ENCODE measurements around the gene ELOVL6. TPM values are rescaled to one million over a fixed set of nuclear protein-coding genes. Genes with fewer than 3 reads are reported as not detected.

The ELOVL6 gene
- total RNA-seq, 5 donors from 2014 or later (not counting 1 experiment from before 2014, with no cell fraction given) = 1.1 to 2.9 (median 2.0) TPM

- Histone ChIP-seq H3K36me3 (ENCODE audit: control insufficient read depth in 2 of 2, extremely low read depth in 1 of 2, insufficient read depth in 1 of 2, low read length in 1 of 2) (no peaks in the 10 kb centered on the region), H3K4me3 (ENCODE audit: control insufficient read depth in 1 of 2, extremely low read depth in 1 of 2, low read length in 1 of 2) (no peak overlapping the region), H3K9me3 (no peaks in the 10 kb centered on the region), H3K4me1 (ENCODE audit: control insufficient read depth in 1 of 2, extremely low read depth in 1 of 2, insufficient read depth in 2 of 2, low read length in 2 of 2) (peaks cover 0 to 19% of the 10 kb centered on the region in 2 experiments), H3K27ac (ENCODE audit: low read length) (no peak overlapping the region), H3K27me3 (replicated peaks in 1 of 2; ENCODE audit: control insufficient read depth in 2 of 2, extremely low read depth in 1 of 2, insufficient read depth in 2 of 2, low read length in 1 of 2) (peaks cover 0 to 5% of the 10 kb centered on the region in 2 experiments)
- ATAC-seq (replicated peaks in 1 of 4) (no peak), DNase-seq (no peak)
- Mint-ChIP-seq H3K4me1 (peaks cover 5 to 23% (median 11%) of the 10 kb centered on the region in 3 donors), H3K27me3 (no peaks in the 10 kb centered on the region), H3K27ac (no peak overlapping the region), H3K4me3 (no peak overlapping the region), H3K9me3 (no peaks in the 10 kb centered on the region), H3K36me3 (no peaks in the 10 kb centered on the region)
- ChIA-PET POLR2A (no interaction called here), CTCF (no interaction called here)
- no CpG with 5 or more reads among the region's 2 CpGs for WGBS (ENCODE audit: insufficient coverage)
Measured at GRCh38 chr4:110200689-110201088, 2.3 kb upstream of the ELOVL6 start.

DNA sequence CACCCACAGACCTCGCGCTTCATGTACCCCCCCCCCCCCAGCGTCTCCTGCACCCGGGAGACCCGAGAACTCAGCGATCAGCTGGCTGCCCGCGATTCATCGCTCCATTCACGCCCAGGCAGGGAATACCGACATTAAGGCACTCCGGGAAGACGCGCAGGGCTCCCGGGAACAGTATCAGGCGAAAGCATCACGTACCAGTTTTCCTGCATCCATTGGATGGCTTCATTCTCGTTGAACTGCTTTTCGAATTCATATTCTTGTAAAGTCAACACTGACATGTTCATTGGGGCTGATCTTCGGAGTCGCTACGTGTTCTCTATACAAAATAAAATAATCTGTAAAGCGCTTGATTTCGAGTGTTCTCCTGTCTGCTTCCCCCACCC is 373 bp downstream of the ELOVL6 start:
- H3K9me3 ChIP-seq = no peaks in the 10 kb centered on the region
- H3K27me3 ChIP-seq (replicated peaks in 1 of 2; ENCODE audit: control insufficient read depth in 2 of 2, extremely low read depth in 1 of 2, insufficient read depth in 2 of 2, low read length in 1 of 2) = peaks cover 0 to 5% of the 10 kb centered on the region in 2 experiments
- H3K27ac Mint-ChIP-seq = peak overlapping the region; percentile 86 to 90
- CTCF ChIA-PET = interaction anchor here in 1 of 2 donors (0.6 to 1.4 kb wide), 4 partner anchors 10 to 319 kb away, joined by 3 to 6 read pairs (median 4); no protein-coding TSS in a partner anchor
- no peak overlapping the region for H3K27ac ChIP-seq (ENCODE audit: low read length)
- POLR2A ChIA-PET = no interaction called here
- H3K4me3 ChIP-seq (ENCODE audit: control insufficient read depth in 1 of 2, extremely low read depth in 1 of 2, low read length in 1 of 2) = peak overlapping the region; percentile 87 to 91
- H3K36me3 Mint-ChIP-seq = no peaks in the 10 kb centered on the region
- no peaks in the 10 kb centered on the region for H3K9me3 Mint-ChIP-seq
- H3K4me3 Mint-ChIP-seq = peak overlapping the region; percentile 91 to 99 (median 99)
- H3K4me1 ChIP-seq (ENCODE audit: control insufficient read depth in 1 of 2, extremely low read depth in 1 of 2, insufficient read depth in 2 of 2, low read length in 2 of 2) = peaks cover 9 to 31% of the 10 kb centered on the region in 2 experiments
- H3K36me3 ChIP-seq (ENCODE audit: control insufficient read depth in 2 of 2, extremely low read depth in 1 of 2, insufficient read depth in 1 of 2, low read length in 1 of 2) = no peaks in the 10 kb centered on the region
- peaks cover 25 to 28% (median 27%) of the 10 kb centered on the region in 3 donors for H3K4me1 Mint-ChIP-seq
- under 1% methylated on average over 22 of the region's 24 CpGs for WGBS (ENCODE audit: insufficient coverage)
- ATAC-seq (replicated peaks in 1 of 4) (no peak), DNase-seq (peak in 2 of 35 experiments; percentile 6 to 14)
- H3K27me3 Mint-ChIP-seq = no peaks in the 10 kb centered on the region

- ChIA-PET CTCF (interaction anchor here in 1 of 2 donors (1.1 to 1.4 kb wide), 3 partner anchors 10 to 320 kb away, joined by 3 to 6 read pairs (median 4); no protein-coding TSS in a partner anchor), POLR2A (no interaction called here)
- H3K27me3 ChIP-seq (replicated peaks in 1 of 2; ENCODE audit: control insufficient read depth in 2 of 2, extremely low read depth in 1 of 2, insufficient read depth in 2 of 2, low read length in 1 of 2) = peaks cover 0 to 5% of the 10 kb centered on the region in 2 experiments
- peak; percentile 10 to 21 (median 17) for ATAC-seq (replicated peaks in 1 of 4)
- H3K9me3 ChIP-seq = no peaks in the 10 kb centered on the region
- Mint-ChIP-seq H3K27me3 (no peaks in the 10 kb centered on the region), H3K27ac (peak overlapping the region; percentile 86 to 90), H3K9me3 (no peaks in the 10 kb centered on the region), H3K4me3 (peak overlapping the region; percentile 91 to 99 (median 99)), H3K36me3 (no peaks in the 10 kb centered on the region), H3K4me1 (peaks cover 27 to 28% (median 28%) of the 10 kb centered on the region in 3 donors)
- WGBS (ENCODE audit: insufficient coverage) = 0% methylated on average over 6 of the region's 26 CpGs
- H3K4me3 ChIP-seq (ENCODE audit: control insufficient read depth in 1 of 2, extremely low read depth in 1 of 2, low read length in 1 of 2) = peak overlapping the region; percentile 87 to 91
- peak overlapping the region; percentile 80 for H3K27ac ChIP-seq (ENCODE audit: low read length)
- no peaks in the 10 kb centered on the region for H3K36me3 ChIP-seq (ENCODE audit: control insufficient read depth in 2 of 2, extremely low read depth in 1 of 2, insufficient read depth in 1 of 2, low read length in 1 of 2)
- peak in 24 of 35 experiments; percentile 5 to 54 (median 17) for DNase-seq
- peaks cover 9 to 31% of the 10 kb centered on the region in 2 experiments for H3K4me1 ChIP-seq (ENCODE audit: control insufficient read depth in 1 of 2, extremely low read depth in 1 of 2, insufficient read depth in 2 of 2, low read length in 2 of 2)
Measured at GRCh38 chr4:110197529-110198042, 829 bp downstream of the ELOVL6 start.

GRCh38 chr4:110196871-110197528 is 1.4 kb downstream of the ELOVL6 start:
- ChIA-PET POLR2A (interaction anchor here in 1 of 2 donors (0.5 to 0.7 kb wide), 2 partner anchors 32 to 447 kb away, joined by 3 read pairs; no protein-coding TSS in a partner anchor), CTCF (interaction anchor here in 1 of 2 donors (0.7 to 1.4 kb wide), 2 partner anchors 15 to 32 kb away, joined by 3 read pairs; no protein-coding TSS in a partner anchor)
- no peaks in the 10 kb centered on the region for H3K9me3 Mint-ChIP-seq
- DNase-seq = peak; percentile 20 to 68 (median 49)
- H3K4me3 ChIP-seq (ENCODE audit: control insufficient read depth in 1 of 2, extremely low read depth in 1 of 2, low read length in 1 of 2) = peak overlapping the region; percentile 87 to 91
- H3K4me1 ChIP-seq (ENCODE audit: control insufficient read depth in 1 of 2, extremely low read depth in 1 of 2, insufficient read depth in 2 of 2, low read length in 2 of 2) = peaks cover 9 to 31% of the 10 kb centered on the region in 2 experiments
- peaks cover 27 to 31% (median 28%) of the 10 kb centered on the region in 3 donors for H3K4me1 Mint-ChIP-seq
- H3K36me3 Mint-ChIP-seq = no peaks in the 10 kb centered on the region
- WGBS (ENCODE audit: insufficient coverage) = under 1% methylated on average over 43 of the region's 47 CpGs
- H3K27me3 Mint-ChIP-seq = no peaks in the 10 kb centered on the region
- H3K36me3 ChIP-seq (ENCODE audit: control insufficient read depth in 2 of 2, extremely low read depth in 1 of 2, insufficient read depth in 1 of 2, low read length in 1 of 2) = no peaks in the 10 kb centered on the region
- H3K27ac Mint-ChIP-seq = peak overlapping the region; percentile 86 to 90
- H3K4me3 Mint-ChIP-seq = peak overlapping the region; percentile 91 to 99 (median 99)
- H3K9me3 ChIP-seq = no peaks in the 10 kb centered on the region
- peak overlapping the region; percentile 80 for H3K27ac ChIP-seq (ENCODE audit: low read length)
- peak; percentile 47 to 55 (median 52) for ATAC-seq (replicated peaks in 1 of 4)
- peaks cover 0 to 5% of the 10 kb centered on the region in 2 experiments for H3K27me3 ChIP-seq (replicated peaks in 1 of 2; ENCODE audit: control insufficient read depth in 2 of 2, extremely low read depth in 1 of 2, insufficient read depth in 2 of 2, low read length in 1 of 2)

- peak overlapping the region; percentile 94 to 99 for H3K27ac Mint-ChIP-seq
Measured at GRCh38 chr4:110196206-110196870, 2.1 kb downstream of the ELOVL6 start.

More at GRCh38 chr4:110196206-110196870, 2.1 kb downstream of the ELOVL6 start:
- Mint-ChIP-seq H3K4me3 (peak overlapping the region; percentile 91 to 99 (median 93)), H3K4me1 (peaks cover 27 to 31% (median 28%) of the 10 kb centered on the region in 3 donors), H3K27me3 (no peaks in the 10 kb centered on the region), H3K9me3 (no peaks in the 10 kb centered on the region), H3K36me3 (no peaks in the 10 kb centered on the region)
- peak in 16 of 35 experiments; percentile 4 to 45 (median 17) for DNase-seq
- POLR2A ChIA-PET = interaction anchor here in 1 of 2 donors (0.5 to 0.7 kb wide), 2 partner anchors 31 to 447 kb away, joined by 3 read pairs; no protein-coding TSS in a partner anchor
- no peaks in the 10 kb centered on the region for H3K9me3 ChIP-seq
- peaks cover 0 to 5% of the 10 kb centered on the region in 2 experiments for H3K27me3 ChIP-seq (replicated peaks in 1 of 2; ENCODE audit: control insufficient read depth in 2 of 2, extremely low read depth in 1 of 2, insufficient read depth in 2 of 2, low read length in 1 of 2)
- CTCF ChIA-PET = interaction anchor here in 1 of 2 donors (0.7 to 1.4 kb wide), 2 partner anchors 15 to 32 kb away, joined by 3 read pairs; no protein-coding TSS in a partner anchor
- H3K4me1 ChIP-seq (ENCODE audit: control insufficient read depth in 1 of 2, extremely low read depth in 1 of 2, insufficient read depth in 2 of 2, low read length in 2 of 2) = peaks cover 9 to 31% of the 10 kb centered on the region in 2 experiments
- peak; percentile 11 to 34 (median 30) for ATAC-seq (replicated peaks in 1 of 4)
- H3K36me3 ChIP-seq (ENCODE audit: control insufficient read depth in 2 of 2, extremely low read depth in 1 of 2, insufficient read depth in 1 of 2, low read length in 1 of 2) = no peaks in the 10 kb centered on the region
- WGBS (ENCODE audit: insufficient coverage) = under 1% methylated on average over 49 of the region's 58 CpGs
- peak overlapping the region; percentile 87 to 91 for H3K4me3 ChIP-seq (ENCODE audit: control insufficient read depth in 1 of 2, extremely low read depth in 1 of 2, low read length in 1 of 2)
- peak overlapping the region; percentile 85 for H3K27ac ChIP-seq (ENCODE audit: low read length)

Data from T-cell (primary cell).